Small intestine (tissue), 7 donors: ENCODE data around the gene NDST4. TPM values are rescaled to one million over a fixed set of nuclear protein-coding genes. Genes with fewer than 3 reads are reported as not detected.

Experiments
- DNase-seq, 2 donors: peaks; one replicate each; pipeline versions ENCODE4 v3.0.0 to v3.0.0-alpha.2; 2013
- FAIRE-seq: peaks from 2 replicates; lab custom pipeline; 2012; peaks lifted over from hg19 to GRCh38; lab: Jason Lieb, UNC
- H3K27ac ChIP-seq, 3 donors: one replicate each; pipeline ENCODE4 v1.5.1; 2013; ENCODE audit warnings: low read length in 2 of 3, mild to moderate bottlenecking in 2 of 3, control low read depth in 1 of 3, inconsistent platforms in 1 of 3, low read depth in 1 of 3, moderate library complexity in 1 of 3
- H3K27me3 ChIP-seq, 3 donors: one replicate each; pipeline ENCODE4 v1.6.1; 2013; ENCODE audit warnings: low read length in 3 of 3, inconsistent platforms in 1 of 3; ENCODE audit not compliant: control insufficient read depth in 3 of 3, insufficient read depth in 3 of 3
- H3K36me3 ChIP-seq, 3 donors: one replicate each; pipeline ENCODE4 v1.6.1; 2013; ENCODE audit warnings: low read length in 3 of 3, inconsistent platforms in 1 of 3, low read depth in 1 of 3, mild to moderate bottlenecking in 1 of 3, moderate library complexity in 1 of 3; ENCODE audit not compliant: control insufficient read depth in 3 of 3, insufficient read depth in 2 of 3
- H3K4me1 ChIP-seq, 3 donors: one replicate each; pipeline ENCODE4 v1.6.1; 2013; ENCODE audit warnings: low read length in 2 of 3, inconsistent platforms in 1 of 3, low read depth in 1 of 3, mild to moderate bottlenecking in 1 of 3, moderate library complexity in 1 of 3; ENCODE audit not compliant: control insufficient read depth in 3 of 3, insufficient read depth in 2 of 3
- H3K4me3 ChIP-seq, 3 donors: one replicate each; pipeline ENCODE4 v1.5.1; 2013; ENCODE audit warnings: low read length in 3 of 3, control low read depth in 1 of 3, inconsistent platforms in 1 of 3, low read depth in 1 of 3, mild to moderate bottlenecking in 1 of 3, moderate library complexity in 1 of 3
- H3K9me3 ChIP-seq, 2 donors: one replicate each; pipeline ENCODE4 v1.6.1; 2013; ENCODE audit warnings: low read depth in 1 of 2, low read length in 1 of 2; ENCODE audit not compliant: control insufficient read depth in 2 of 2, insufficient read depth in 1 of 2
- WGBS, 3 donors: extraction: QIAGEN DNeasy Blood & Tissue Kit; methylation state at CpG; one replicate each; pipeline ENCODE4 v1.1.7; 2013; 5-methylcytosine and 5-hydroxymethylcytosine counted together
- polyA plus RNA-seq, 4 donors: library from polyadenylated mRNA; stranded (reverse) in 3 of 4; unstranded in 1 of 4; fragments of 200-250 nt in 3 of 4; fragments of 120-200 nt in 1 of 4; gene quantifications; one replicate each; pipeline versions ENCODE4 v1.2.1 to v1.2.3, GENCODE V29; 2013
- donor health status: healthy with polysubstance abuse.
- donor health status: control.
- donor health status: control.
- donor health status: Bipolar disorder and iron deficiency.
- donor health status: healthy.

NDST4 gene
- polyA plus RNA-seq, 4 donors: 0.46 TPM; not detected in 3

GRCh38 chr4:114782415-114783214 is 330.8 kb downstream of the NDST4 start:
- no peak overlapping the region for H3K27ac ChIP-seq
- no peak overlapping the region for H3K4me3 ChIP-seq
- no peaks in the 10 kb centered on the region for H3K9me3 ChIP-seq
- DNase-seq (no peak), FAIRE-seq (no peak)
- H3K36me3 ChIP-seq: no peaks in the 10 kb centered on the region
- H3K4me1 ChIP-seq: no peaks in the 10 kb centered on the region
- H3K27me3 ChIP-seq: no peaks in the 10 kb centered on the region
- WGBS, 3 donors: 73 to 79% (median 74%) methylated on average over 6 of the region's 6 CpGs

DNA sequence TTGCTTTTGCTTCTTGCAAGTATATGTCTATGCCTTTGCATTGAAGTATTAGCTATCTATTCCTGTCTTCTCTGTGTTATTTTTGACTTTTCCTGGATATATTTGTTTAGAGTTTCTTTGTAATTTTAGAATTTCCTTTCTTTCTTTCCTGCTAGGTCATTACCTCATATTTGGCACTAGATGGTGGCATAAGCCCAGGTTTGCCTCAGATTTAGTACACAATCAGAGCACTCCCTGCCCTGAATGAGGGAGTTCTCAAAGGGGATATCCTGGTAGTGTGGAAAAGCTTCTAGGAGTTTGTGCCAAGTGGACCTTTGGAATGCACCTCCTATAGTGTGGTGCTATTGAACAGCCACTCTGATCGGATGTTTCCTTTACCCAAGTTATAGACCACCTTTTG is 333.2 kb downstream of the NDST4 start:
- FAIRE-seq (no peak), DNase-seq (peak; percentile 5 to 14)
- H3K27me3 ChIP-seq: no peaks in the 10 kb centered on the region

More for the DNA sequence above, 333.2 kb downstream of the NDST4 start:
- H3K27ac ChIP-seq: no peak overlapping the region
- WGBS, 3 donors: 25 to 62% (median 32%) methylated on average over 1 of the region's 1 CpG
- no peaks in the 10 kb centered on the region for H3K36me3 ChIP-seq
- no peaks in the 10 kb centered on the region for H3K9me3 ChIP-seq
- H3K4me1 ChIP-seq: no peaks in the 10 kb centered on the region
- H3K4me3 ChIP-seq: no peak overlapping the region
